ENCODE data around the gene ZCCHC7. TPM values are rescaled to one million over a fixed set of nuclear protein-coding genes. Genes with fewer than 3 reads are reported as not detected.
"Not testable (repeated sequence)": the region's sequence is repeated elsewhere in the genome, so short reads cannot be mapped to it uniquely, and the experiment has no call there.

The ZCCHC7 gene
- total RNA-seq, 1 donor from 2014 or later = 27.8 TPM

- no peak for DNase-seq (ENCODE audit: low spot score in 2 of 2, unreplicated experiment in 2 of 2)
- no peaks in the 10 kb centered on the region for H3K9me3 Mint-ChIP-seq
- H3K27ac Mint-ChIP-seq = no peak overlapping the region
Observed at GRCh38 chr9:37392272-37392671, 271.9 kb downstream of the ZCCHC7 start.

GRCh38 chr9:37395229-37395628, 274.9 kb downstream of the ZCCHC7 start:
- Mint-ChIP-seq H3K27ac (no peak overlapping the region), H3K4me1 (no peaks in the 10 kb centered on the region), H3K4me3 (no peak overlapping the region), H3K9me3 (no peaks in the 10 kb centered on the region), H3K27me3 (ENCODE audit: low read depth) (peaks cover 6% of the 10 kb centered on the region), H3K36me3 (no peaks in the 10 kb centered on the region)
- no peak for TF ChIP-seq CTCF (IDR thresholded peaks at IDR 0.05; ENCODE audit: unreplicated experiment)
- DNase-seq (ENCODE audit: low spot score in 2 of 2, unreplicated experiment in 2 of 2) = no peak

More at GRCh38 chr9:37392272-37392671, 271.9 kb downstream of the ZCCHC7 start:
- Mint-ChIP-seq H3K36me3 (no peaks in the 10 kb centered on the region), H3K4me1 (no peaks in the 10 kb centered on the region), H3K27me3 (ENCODE audit: low read depth) (peaks cover 8% of the 10 kb centered on the region), H3K4me3 (no peak overlapping the region)
- TF ChIP-seq CTCF (IDR thresholded peaks at IDR 0.05; ENCODE audit: unreplicated experiment) = no peak

GRCh38 chr9:37395663-37396062, 275.3 kb downstream of the ZCCHC7 start:
- Mint-ChIP-seq H3K4me3 (no peak overlapping the region), H3K27ac (no peak overlapping the region), H3K27me3 (ENCODE audit: low read depth) (peaks cover 6% of the 10 kb centered on the region), H3K4me1 (no peaks in the 10 kb centered on the region), H3K9me3 (no peaks in the 10 kb centered on the region), H3K36me3 (no peaks in the 10 kb centered on the region)
- TF ChIP-seq CTCF (IDR thresholded peaks at IDR 0.05; ENCODE audit: unreplicated experiment) = no peak
- no peak for DNase-seq (ENCODE audit: low spot score in 2 of 2, unreplicated experiment in 2 of 2)

- H3K4me1 Mint-ChIP-seq; H3K27ac Mint-ChIP-seq; H3K36me3 Mint-ChIP-seq; DNase-seq (ENCODE audit: low spot score in 2 of 2, unreplicated experiment in 2 of 2); H3K9me3 Mint-ChIP-seq; H3K27me3 Mint-ChIP-seq (ENCODE audit: low read depth); H3K4me3 Mint-ChIP-seq: not testable (repeated sequence)
Observed at GRCh38 chr9:37397948-37398347, 277.6 kb downstream of the ZCCHC7 start.

- Mint-ChIP-seq H3K4me3 (no peak overlapping the region), H3K27me3 (ENCODE audit: low read depth) (peaks cover 6% of the 10 kb centered on the region), H3K27ac (no peak overlapping the region), H3K36me3 (no peaks in the 10 kb centered on the region), H3K9me3 (no peaks in the 10 kb centered on the region), H3K4me1 (peaks cover 3% of the 10 kb centered on the region)
- DNase-seq (ENCODE audit: low spot score in 2 of 2, unreplicated experiment in 2 of 2) = no peak
- TF ChIP-seq CTCF (IDR thresholded peaks at IDR 0.05; ENCODE audit: unreplicated experiment) = no peak
Observed at GRCh38 chr9:37398464-37399025, 278.2 kb downstream of the ZCCHC7 start.

- no peak overlapping the region for H3K27ac Mint-ChIP-seq
- peaks cover 8% of the 10 kb centered on the region for H3K4me1 Mint-ChIP-seq
- H3K4me3 Mint-ChIP-seq = no peak overlapping the region
- H3K9me3 Mint-ChIP-seq = no peaks in the 10 kb centered on the region
- no peaks in the 10 kb centered on the region for H3K36me3 Mint-ChIP-seq
- peaks cover 6% of the 10 kb centered on the region for H3K27me3 Mint-ChIP-seq (ENCODE audit: low read depth)
- DNase-seq (ENCODE audit: low spot score in 2 of 2, unreplicated experiment in 2 of 2) = no peak
- no peak for TF ChIP-seq CTCF (IDR thresholded peaks at IDR 0.05; ENCODE audit: unreplicated experiment)
Observed at GRCh38 chr9:37399336-37399735, 279.0 kb downstream of the ZCCHC7 start.

Measured in mesothelial cell of epicardium (in vitro differentiated cells).